Stimulated activated CD8-positive, alpha-beta memory T cell treated with anti-CD3 and anti-CD28 coated beads, Interleukin-4, amount 100 ng/mL, for 24 hours (primary cell): Measurements from ENCODE around the gene BUD23.

Source experiments
- DNase-seq: peaks from one replicate; pipeline ENCODE4 v3.0.0-alpha.2; 2020; ENCODE audit warnings: low read depth

Gene BUD23

GRCh38 chr7:73742753-73743641 lies 59.6 kb downstream of the BUD23 start:
- DNase-seq, result no peak

GRCh38 chr7:73746378-73746777 lies 63.0 kb downstream of the BUD23 start:
- DNase-seq, result no peak
